NCI-H82 treated with DMSO at 0.1 percent for 48 hours (cell line): Measurements from ENCODE around the gene KPNA6.

ENCODE experiments used
- DNase-seq: peaks from one replicate; lab custom pipeline; 2025; ENCODE audit not compliant: unreplicated experiment; lab: John Stamatoyannopoulos, UW

The KPNA6 gene

GRCh38 chr1:32186077-32186476, 78.2 kb downstream of the KPNA6 start:
- no peak for DNase-seq

DNA sequence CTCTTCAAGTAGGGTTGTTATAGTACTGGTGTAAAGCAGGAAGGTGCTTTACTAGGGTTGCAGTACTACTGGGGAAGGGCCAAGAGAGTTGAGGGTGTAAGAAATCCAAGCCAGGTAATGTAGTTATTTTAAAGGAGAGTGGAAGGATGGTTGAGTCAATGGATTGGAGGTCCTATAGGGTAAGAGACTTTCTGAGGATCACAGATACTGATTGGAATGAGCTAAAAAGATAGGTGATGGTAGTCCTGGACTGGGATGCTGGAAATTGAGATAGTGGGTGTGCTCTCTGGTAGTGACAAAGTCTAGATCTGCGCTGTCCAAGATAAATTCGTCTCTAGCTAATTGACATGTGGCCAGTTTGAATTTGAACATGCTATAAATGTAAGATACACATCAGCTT, 78.6 kb downstream of the KPNA6 start:
- DNase-seq: no peak

DNA sequence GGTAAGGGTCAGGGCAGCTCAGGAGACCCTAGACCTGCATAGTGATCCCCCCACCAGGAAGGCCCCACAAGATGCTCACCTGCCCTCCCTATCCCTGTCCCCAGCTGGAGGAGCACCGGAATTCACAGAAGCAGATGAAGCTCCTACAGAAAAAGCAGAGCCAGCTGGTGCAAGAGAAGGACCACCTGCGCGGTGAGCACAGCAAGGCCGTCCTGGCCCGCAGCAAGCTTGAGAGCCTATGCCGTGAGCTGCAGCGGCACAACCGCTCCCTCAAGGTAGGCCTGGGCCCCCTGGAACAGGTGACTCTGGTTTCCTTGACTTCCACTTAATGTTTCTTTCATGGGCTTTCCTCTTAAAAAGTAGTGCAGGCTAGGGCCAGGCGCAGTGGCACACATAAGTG, 80.0 kb downstream of the KPNA6 start:
- no peak for DNase-seq

- DNase-seq: no peak
These were observed 84.5 kb downstream of the KPNA6 start for GRCh38 chr1:32192220-32192948.

- DNase-seq: no peak
These were observed 87.1 kb downstream of the KPNA6 start for GRCh38 chr1:32194984-32195383.

DNA sequence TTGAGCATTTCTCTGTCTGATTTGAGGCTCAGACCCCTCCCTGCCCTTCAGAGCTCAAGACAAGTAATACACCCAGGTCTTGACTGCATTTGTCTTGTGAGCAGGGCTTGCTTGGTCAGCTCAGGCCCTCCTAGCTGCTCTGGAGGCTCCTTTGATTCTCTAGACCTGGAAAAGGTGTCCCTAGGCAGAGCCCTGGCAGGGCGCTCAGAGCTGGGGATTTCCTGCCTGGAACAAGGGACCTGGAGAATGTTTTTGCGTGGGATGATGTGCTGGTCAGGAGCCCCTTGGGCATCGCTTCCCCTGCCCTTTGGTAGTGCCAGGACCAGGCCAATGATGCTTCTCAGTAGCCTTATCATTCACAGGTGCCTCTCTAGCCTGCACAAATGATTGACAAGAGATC, 87.7 kb downstream of the KPNA6 start:
- DNase-seq: no peak

DNA sequence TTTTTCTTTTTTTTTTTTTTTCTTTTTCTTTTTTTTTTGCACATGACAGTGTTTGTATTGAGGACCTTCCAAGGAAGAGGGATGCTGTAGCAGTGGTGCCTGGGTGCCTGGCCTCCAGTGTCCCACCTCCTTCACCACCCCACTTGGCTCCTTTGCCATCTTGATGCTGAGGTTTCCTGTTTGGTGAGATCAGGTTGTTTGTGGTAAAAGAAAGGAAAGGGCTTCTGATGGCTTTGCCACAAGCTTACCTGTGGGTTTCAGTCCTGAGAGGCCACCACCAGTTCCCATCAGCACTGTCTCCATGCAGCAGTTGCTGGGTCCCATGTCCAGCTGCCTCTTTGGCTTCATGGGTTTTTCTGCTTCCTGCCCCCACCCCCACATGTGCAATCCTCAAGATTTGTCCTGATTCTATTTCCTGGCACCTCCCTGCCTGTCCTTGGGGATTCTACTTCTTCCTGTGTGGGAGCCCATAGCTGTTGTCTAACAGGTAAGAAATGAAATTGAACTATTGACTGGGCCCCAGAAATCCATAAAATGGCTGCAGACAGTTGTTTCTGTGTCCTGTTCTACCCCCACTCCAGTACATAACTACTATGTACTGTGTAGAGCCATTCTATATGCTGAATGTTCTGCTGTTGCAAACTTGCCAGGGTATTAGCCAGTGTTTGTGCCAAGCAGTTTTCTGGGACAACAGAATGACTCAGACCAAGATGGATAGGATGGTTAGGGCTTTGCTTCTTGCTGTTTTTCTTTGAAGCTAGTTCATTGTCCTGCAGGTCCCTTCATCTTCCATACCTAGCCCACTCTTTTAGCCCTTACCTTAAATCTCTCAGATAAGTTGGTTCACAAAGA, 88.3 kb downstream of the KPNA6 start:
- no peak for DNase-seq

GRCh38 chr1:32197074-32197473, 89.2 kb downstream of the KPNA6 start:
- no peak for DNase-seq

- no peak for DNase-seq
These were observed 90.0 kb downstream of the KPNA6 start for GRCh38 chr1:32197837-32198236.

DNA sequence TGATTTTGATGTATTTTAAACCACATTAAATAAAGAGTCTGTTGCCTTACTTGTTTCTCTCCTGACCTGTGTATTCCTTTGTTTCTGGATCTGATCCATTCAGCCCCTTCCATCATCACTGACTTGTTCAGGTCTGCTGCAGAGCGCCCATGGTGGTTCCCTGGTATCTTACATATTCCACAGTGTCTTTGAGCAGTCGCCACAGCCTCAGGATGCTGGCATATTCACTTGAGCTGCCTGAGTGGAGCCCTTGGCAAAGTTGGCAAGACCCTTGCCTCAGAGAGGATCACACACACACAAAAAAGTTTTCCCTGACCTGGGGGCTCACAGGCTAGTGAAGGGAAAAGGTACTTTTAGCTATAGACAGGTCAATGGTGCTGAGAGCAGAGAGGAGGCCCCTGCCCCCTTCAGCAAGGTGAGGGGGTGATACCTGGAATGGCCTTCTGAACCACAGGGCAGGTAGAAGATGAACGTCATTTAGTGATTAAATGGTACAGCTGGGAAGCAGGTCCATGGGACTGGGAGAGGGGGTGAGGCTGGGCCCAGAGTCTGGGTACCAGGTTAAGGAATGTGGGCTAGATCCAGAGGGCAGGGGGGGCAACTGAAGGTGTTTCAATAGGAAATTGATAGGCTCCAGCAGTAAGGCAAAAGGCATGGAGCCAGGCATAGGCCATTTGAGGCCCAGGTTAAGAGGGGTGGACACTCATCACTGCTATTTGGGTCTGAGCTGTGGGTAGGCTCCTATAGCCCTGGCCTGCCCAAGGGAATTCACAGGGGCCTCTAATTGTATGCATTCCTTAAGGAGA, 90.6 kb downstream of the KPNA6 start:
- DNase-seq: no peak

DNA sequence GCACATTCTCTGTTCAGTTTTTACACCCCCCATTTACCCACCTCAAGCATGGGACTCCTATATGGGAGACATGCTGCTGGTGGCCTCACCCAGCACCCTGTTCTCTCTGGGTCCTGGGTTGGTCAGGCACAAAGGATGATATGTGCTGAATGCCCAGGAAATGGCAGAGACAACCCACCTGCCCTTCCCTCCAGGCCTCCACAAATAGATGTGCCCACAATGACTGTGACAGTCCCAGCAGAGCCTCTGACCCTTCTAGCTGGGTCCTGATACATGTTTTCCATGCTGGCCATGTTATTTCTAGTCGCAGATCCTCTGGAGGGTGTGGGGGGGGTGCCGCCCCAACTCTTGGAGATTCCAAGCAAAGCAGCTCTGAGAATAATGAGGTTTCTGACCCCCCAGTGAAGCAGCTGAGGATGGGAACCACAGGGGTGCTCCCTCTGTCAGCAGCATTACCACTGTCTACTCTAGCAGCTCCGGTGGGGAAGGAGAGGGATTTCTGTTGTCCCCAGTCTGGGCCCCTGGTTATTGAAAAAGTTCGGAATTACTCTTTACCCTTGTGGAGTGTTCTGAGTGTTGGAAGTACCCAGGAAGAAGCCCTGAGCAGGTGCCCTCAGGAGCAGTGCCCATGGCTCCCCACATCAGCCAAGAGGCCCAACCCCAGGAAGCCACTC, 91.3 kb downstream of the KPNA6 start:
- no peak for DNase-seq

- DNase-seq: no peak
These were observed 91.8 kb downstream of the KPNA6 start for GRCh38 chr1:32199717-32200072.

- peak; percentile 50 for DNase-seq
These were observed 92.6 kb downstream of the KPNA6 start, which contains the start of gene CCDC28B for GRCh38 chr1:32200226-32201010. CCDC28B (plus strand) TSS chr1:32200595; CDS start chr1:32201936, 1,341 bp downstream.

- DNase-seq: peak; percentile 48
These were observed 93.4 kb downstream of the KPNA6 start for GRCh38 chr1:32201011-32201855.

DNA sequence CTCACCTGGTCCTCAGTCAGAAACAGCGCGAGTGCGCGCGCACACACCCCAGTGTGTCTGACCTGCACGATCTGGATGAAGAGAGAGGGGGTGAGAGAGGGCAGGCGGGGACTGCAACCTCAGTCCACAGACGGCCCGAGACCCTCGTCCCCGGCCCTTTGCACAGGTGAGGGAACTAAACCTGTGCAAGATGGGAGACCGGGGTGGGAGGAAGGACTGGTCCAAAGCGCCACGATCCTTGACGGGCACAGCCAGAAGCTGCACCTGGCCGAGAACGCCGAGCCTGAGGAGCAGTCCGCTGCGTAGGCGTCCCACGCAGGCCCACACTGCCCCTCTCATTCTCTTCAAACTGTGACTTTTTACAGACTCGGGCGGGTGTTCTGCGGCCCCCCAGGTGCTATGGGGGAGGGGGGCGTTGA, 97.1 kb downstream of the KPNA6 start:
- DNase-seq: no peak

DNA sequence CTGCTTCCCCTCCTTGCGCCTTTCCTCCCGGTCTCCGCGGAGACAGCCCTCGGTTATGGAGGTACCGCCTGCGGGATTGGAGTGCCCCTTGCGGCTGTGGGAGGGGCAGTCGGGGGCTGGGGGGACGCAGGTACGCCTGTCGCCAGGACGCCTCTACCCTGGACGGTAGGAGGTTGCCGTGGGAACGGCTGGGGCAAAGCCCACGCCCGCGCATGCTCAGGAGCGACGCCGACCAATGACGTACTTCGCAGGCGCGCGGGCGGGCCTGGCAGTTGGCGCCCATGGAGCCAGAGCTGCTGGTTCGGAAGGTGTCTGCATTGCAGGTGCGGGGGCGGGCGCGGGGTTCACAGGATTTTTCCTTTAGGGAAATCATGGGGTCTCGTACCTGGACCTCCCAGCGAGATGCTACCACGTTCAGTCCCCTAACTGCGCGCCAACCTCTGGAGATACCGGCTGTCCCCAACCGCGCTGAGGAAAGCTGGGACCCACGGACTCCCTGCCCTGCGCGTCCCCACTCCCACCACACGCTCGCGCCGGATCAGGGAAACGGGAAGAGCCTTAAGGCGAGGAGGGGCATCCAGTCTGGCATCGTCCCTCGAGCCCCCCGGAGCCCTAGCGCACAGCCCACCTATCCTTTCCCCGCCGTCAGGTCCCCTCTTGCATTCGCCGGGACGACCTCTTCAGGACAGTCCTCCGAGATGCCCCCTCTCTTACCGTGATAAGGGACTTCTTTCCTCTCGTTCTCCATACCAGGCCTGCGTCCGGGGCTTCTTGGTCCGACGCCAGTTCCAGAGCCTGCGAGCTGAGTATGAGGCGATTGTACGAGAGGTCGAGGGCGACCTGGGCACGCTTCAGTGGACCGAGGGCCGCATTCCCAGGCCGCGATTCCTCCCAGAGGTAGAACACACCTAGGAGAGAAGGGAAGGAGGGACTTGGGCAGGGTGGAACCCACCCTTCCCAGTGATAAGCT, 97.8 kb downstream of the KPNA6 start, which contains the start of gene IQCC:
IQCC (plus strand) TSS at position 271 of the 970 bp plus-strand sequence; CDS start at position 282, 11 bp downstream.
- DNase-seq: peak; percentile 49

- DNase-seq: no peak
These were observed 100.6 kb downstream of the KPNA6 start for GRCh38 chr1:32208469-32208868.

GRCh38 chr1:32208891-32209328, 101.1 kb downstream of the KPNA6 start, which contains the start of gene DCDC2B:
DCDC2B (plus strand) TSS chr1:32209089; CDS start chr1:32209094, 5 bp downstream.
- DNase-seq: peak; percentile 69
